IPS-18c (cell line): ENCODE measurements around the gene CPAMD8.
A peak's percentile ranks its signal among the peaks of the same experiment; 100 is the strongest.

Experiments used
- H3K4me3 ChIP-seq: 2 replicates; pipeline ENCODE4 v1.7.0; 2013; ENCODE audit warnings: low read depth, mild to moderate bottlenecking, low read length, moderate library complexity; ENCODE audit not compliant: insufficient read depth
- H3K9me3 ChIP-seq: one replicate; pipeline ENCODE4 v1.6.1; 2013; ENCODE audit warnings: mild to moderate bottlenecking, low read length, moderate library complexity; ENCODE audit not compliant: control insufficient read depth, insufficient read depth

The CPAMD8 gene

GRCh38 chr19:16919496-16919895 lies 107.1 kb downstream of the CPAMD8 start:
- Histone ChIP-seq H3K9me3 (peaks cover 3% of the 10 kb centered on the region), H3K4me3 (no peak overlapping the region)

- H3K4me3 ChIP-seq, result no peak overlapping the region
- peaks cover 12% of the 10 kb centered on the region for H3K9me3 ChIP-seq
These were observed 109.2 kb downstream of the CPAMD8 start for GRCh38 chr19:16917401-16917800.

GRCh38 chr19:16915734-16916133 lies 110.9 kb downstream of the CPAMD8 start:
- Histone ChIP-seq H3K4me3 (no peak overlapping the region), H3K9me3 (peaks cover 15% of the 10 kb centered on the region)

GRCh38 chr19:16915135-16915534 lies 111.5 kb downstream of the CPAMD8 start:
- Histone ChIP-seq H3K4me3 (no peak overlapping the region), H3K9me3 (peaks cover 16% of the 10 kb centered on the region)

- Histone ChIP-seq H3K9me3 (peaks cover 16% of the 10 kb centered on the region), H3K4me3 (no peak overlapping the region; the same call in 1 of the 2 replicates)
These were observed 112.2 kb downstream of the CPAMD8 start for GRCh38 chr19:16914421-16914820.

- Histone ChIP-seq H3K4me3 (no peak overlapping the region), H3K9me3 (peaks cover 16% of the 10 kb centered on the region)
These were observed 113.8 kb downstream of the CPAMD8 start for GRCh38 chr19:16912780-16913179.

GRCh38 chr19:16911046-16911445 lies 115.6 kb downstream of the CPAMD8 start:
- no peak overlapping the region for H3K4me3 ChIP-seq
- peaks cover 16% of the 10 kb centered on the region for H3K9me3 ChIP-seq

- H3K4me3 ChIP-seq, result no peak overlapping the region
These were observed 117.9 kb downstream of the CPAMD8 start for GRCh38 chr19:16908759-16909158.

GRCh38 chr19:16904599-16904998 lies 122.0 kb downstream of the CPAMD8 start:
- no peak overlapping the region for H3K4me3 ChIP-seq
- no peaks in the 10 kb centered on the region for H3K9me3 ChIP-seq

More at GRCh38 chr19:16908759-16909158, 117.9 kb downstream of the CPAMD8 start:
- H3K9me3 ChIP-seq, result peaks cover 9% of the 10 kb centered on the region

GRCh38 chr19:16903347-16903746 lies 123.3 kb downstream of the CPAMD8 start:
- Histone ChIP-seq H3K4me3 (no peak overlapping the region), H3K9me3 (no peaks in the 10 kb centered on the region)

- H3K9me3 ChIP-seq, result no peaks in the 10 kb centered on the region
- no peak overlapping the region for H3K4me3 ChIP-seq
These were observed 124.1 kb downstream of the CPAMD8 start for GRCh38 chr19:16902545-16902944.

GRCh38 chr19:16901491-16902175 lies 125.0 kb downstream of the CPAMD8 start:
- Histone ChIP-seq H3K4me3 (no peak overlapping the region), H3K9me3 (no peaks in the 10 kb centered on the region)

GRCh38 chr19:16899566-16900075 lies 127.0 kb downstream of the CPAMD8 start:
- H3K4me3 ChIP-seq, result no peak overlapping the region
- H3K9me3 ChIP-seq, result peaks cover 3% of the 10 kb centered on the region

- Histone ChIP-seq H3K4me3 (no peak overlapping the region), H3K9me3 (peaks cover 3% of the 10 kb centered on the region)
These were observed 128.1 kb downstream of the CPAMD8 start for GRCh38 chr19:16898361-16899015.

GRCh38 chr19:16897856-16898161 lies 128.8 kb downstream of the CPAMD8 start:
- Histone ChIP-seq H3K9me3 (peaks cover 3% of the 10 kb centered on the region), H3K4me3 (peak overlapping the region; percentile 77)

GRCh38 chr19:16897029-16897855 lies 129.4 kb downstream of the CPAMD8 start:
- peaks cover 3% of the 10 kb centered on the region for H3K9me3 ChIP-seq
- H3K4me3 ChIP-seq, result peak overlapping the region; percentile 77

GRCh38 chr19:16896146-16897028 lies 130.2 kb downstream of the CPAMD8 start:
- Histone ChIP-seq H3K9me3 (peaks cover 3% of the 10 kb centered on the region), H3K4me3 (peak overlapping the region; percentile 42)
